Measurements from ENCODE around the gene AZU1. TPM values are rescaled to one million over a fixed set of nuclear protein-coding genes. Genes with fewer than 3 reads are reported as not detected.
A peak's percentile ranks its signal among the peaks of the same experiment; 100 is the strongest.

AZU1 gene
- total RNA-seq, 4 donors from 2014 or later: not detected

DNA sequence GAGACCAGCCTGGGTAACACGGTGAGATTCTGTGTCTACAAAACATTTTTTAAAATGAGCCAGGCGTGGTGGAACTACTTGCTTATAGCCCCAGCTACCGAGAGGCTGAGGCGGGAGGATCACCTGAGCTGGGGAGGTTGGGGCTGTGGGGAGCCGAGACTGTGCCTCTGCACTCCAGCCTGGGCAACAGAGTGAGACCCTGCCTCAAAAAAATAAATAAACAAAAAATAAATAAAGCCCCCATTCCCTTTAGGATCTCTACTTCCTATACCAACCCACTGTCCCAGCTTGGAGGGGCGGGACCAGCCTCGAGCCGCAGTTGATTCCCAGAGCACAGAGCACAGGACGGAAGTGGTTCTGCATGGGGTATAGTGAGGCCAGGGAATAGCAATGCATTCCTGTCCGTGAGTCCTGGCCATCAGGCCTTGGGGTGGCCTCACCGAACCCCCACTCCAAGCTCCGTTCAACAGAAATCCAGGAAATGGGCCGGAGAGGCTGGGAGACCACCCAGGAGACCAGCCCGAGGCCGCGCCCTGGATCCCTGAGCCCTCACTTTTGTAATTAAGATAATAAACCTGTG, 35.2 kb upstream of the AZU1 start:
- 73 to 76% methylated on average over 12 to 16 of the region's 16 CpGs for WGBS, 2 donors
- peaks cover 11 to 44% of the 10 kb centered on the region in 2 donors for H3K4me1 ChIP-seq
- H3K9me3 ChIP-seq: no peaks in the 10 kb centered on the region
- peak overlapping the region; percentile 31 to 45 (median 32) for H3K27ac ChIP-seq
- no peak for DNase-seq
- intact Hi-C loops (cut with DNase I): no loop called here
- TF ChIP-seq, protein P1, sequence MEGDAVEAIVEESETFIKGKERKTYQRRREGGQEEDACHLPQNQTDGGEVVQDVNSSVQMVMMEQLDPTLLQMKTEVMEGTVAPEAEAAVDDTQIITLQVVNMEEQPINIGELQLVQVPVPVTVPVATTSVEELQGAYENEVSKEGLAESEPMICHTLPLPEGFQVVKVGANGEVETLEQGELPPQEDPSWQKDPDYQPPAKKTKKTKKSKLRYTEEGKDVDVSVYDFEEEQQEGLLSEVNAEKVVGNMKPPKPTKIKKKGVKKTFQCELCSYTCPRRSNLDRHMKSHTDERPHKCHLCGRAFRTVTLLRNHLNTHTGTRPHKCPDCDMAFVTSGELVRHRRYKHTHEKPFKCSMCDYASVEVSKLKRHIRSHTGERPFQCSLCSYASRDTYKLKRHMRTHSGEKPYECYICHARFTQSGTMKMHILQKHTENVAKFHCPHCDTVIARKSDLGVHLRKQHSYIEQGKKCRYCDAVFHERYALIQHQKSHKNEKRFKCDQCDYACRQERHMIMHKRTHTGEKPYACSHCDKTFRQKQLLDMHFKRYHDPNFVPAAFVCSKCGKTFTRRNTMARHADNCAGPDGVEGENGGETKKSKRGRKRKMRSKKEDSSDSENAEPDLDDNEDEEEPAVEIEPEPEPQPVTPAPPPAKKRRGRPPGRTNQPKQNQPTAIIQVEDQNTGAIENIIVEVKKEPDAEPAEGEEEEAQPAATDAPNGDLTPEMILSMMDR (IDR thresholded peaks at IDR 0.05): no peak
- no peak for TF ChIP-seq POLR2A (IDR thresholded peaks at IDR 0.05)
- H3K27me3 ChIP-seq: no peaks in the 10 kb centered on the region
- H3K36me3 ChIP-seq: no peaks in the 10 kb centered on the region
- H3K4me3 ChIP-seq (replicated peaks in 1 of 3): no peak overlapping the region

DNA sequence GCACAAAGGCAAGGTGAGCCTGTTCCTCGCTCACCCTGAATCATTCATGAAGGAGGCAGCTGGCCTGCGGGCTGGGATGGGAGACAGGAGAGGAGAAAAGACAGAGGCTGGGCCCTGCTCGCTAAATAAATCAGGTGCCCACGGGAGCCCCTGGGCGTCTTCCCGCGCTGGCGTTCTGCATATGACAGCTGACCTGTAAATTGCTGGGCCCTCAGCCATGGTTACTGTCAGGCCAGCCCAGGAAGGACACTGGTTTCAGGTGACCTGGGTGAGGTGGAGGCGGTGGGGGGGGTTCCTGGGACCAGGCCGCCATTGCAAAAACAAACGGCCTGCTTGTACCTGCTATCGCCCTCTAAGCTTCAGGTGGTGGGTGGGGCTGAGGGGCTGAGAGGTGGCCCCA, 33.8 kb upstream of the AZU1 start:
- H3K4me1 ChIP-seq: peaks cover 12 to 44% of the 10 kb centered on the region in 2 donors
- 90 to 94% methylated on average over 12 of the region's 12 CpGs for WGBS, 2 donors
- no peak overlapping the region for H3K27ac ChIP-seq
- H3K9me3 ChIP-seq: no peaks in the 10 kb centered on the region
- no peak for DNase-seq
- no peak for TF ChIP-seq POLR2A (IDR thresholded peaks at IDR 0.05)
- TF ChIP-seq, protein P1 (IDR thresholded peaks at IDR 0.05): no peak
- no peaks in the 10 kb centered on the region for H3K36me3 ChIP-seq
- H3K27me3 ChIP-seq: no peaks in the 10 kb centered on the region
- no peak overlapping the region for H3K4me3 ChIP-seq (replicated peaks in 1 of 3)
- intact Hi-C loops (cut with DNase I): no loop called here

DNA sequence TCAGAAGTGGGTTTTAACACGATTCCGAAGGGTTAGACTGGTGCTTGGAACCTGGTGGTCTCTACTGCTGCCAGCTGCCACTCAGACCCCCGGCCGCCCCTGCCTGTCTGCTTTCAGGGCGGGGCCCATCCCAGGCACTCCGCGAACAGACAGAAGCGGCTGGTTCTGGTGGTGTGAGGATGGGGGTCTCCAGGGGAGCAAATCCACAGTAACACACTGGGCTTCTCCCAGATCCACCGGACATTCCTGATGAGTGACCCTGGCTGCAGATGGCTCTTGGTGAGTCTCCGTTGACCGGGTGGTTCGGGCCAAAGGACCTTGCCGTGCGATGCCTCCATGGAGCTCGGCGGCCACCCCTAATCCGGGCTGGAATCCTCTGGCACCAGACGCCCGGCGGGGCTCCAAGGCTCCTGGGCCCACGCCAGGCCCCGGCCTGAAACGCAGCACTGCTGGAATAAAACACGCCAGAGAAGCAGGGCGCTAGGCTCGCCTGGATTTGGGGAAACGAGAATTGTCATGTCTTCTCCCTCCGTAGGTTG, 32.5 kb upstream of the AZU1 start:
- peaks cover 21 to 46% of the 10 kb centered on the region in 2 donors for H3K4me1 ChIP-seq
- 80 to 83% methylated on average over 10 to 27 of the region's 28 CpGs for WGBS, 2 donors
- intact Hi-C loops (cut with DNase I): no loop called here
- peak overlapping the region in 1 of 3 donors; percentile 81 for H3K27ac ChIP-seq
- TF ChIP-seq POLR2A (IDR thresholded peaks at IDR 0.05): no peak
- TF ChIP-seq, protein P1 (IDR thresholded peaks at IDR 0.05): no peak
- H3K4me3 ChIP-seq (replicated peaks in 1 of 3): no peak overlapping the region
- H3K36me3 ChIP-seq: no peaks in the 10 kb centered on the region
- DNase-seq: no peak
- no peaks in the 10 kb centered on the region for H3K9me3 ChIP-seq
- no peaks in the 10 kb centered on the region for H3K27me3 ChIP-seq

DNA sequence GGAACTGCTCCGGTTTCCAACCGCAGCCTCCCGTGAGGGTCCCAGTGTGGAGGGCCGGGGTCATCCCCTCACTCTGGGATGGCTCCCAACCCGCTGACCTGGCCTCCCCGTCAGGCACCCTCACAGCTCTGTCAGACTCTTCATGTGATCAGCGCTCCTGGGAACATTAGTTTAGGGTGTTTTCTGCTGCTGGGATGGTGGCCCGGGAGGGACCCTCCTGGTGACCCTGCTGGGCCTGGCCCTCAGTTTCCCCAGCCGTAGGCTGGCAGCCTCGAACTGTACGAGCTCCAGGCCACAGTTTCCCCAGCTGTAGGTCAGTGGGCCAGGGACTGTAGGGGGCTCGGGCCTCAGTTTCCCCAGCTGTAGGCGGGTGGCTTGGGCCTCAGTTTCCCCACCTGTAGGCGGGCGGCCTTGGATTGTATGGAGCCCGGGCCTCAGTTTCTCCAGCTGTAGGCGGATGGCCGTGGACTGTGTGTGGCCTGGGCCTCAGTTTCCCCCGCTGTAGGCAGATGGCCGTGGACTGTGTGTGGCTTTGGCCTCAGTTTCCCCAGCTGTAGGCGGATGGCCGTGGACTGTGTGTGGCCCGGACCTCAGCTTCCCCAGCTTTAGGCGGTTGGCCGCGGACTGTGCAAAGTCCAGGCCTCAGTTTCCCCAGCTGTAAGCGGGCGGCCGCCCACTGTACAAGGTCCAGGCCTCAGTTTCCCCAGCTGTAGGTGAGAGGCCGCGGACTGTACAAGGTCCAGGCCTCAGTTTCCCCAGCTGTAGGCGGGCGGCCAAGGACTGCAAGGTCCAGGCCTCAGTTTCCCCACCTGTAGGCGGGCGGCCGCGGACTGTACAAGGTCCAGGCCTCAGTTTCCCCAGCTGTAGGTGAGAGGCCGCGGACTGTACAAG, 31.7 kb upstream of the AZU1 start:
- Histone ChIP-seq H3K27ac (peak overlapping the region in 2 of 3 donors; percentile 81 to 82), H3K4me1 (peaks cover 29 to 48% of the 10 kb centered on the region in 2 donors), H3K9me3 (no peaks in the 10 kb centered on the region), H3K27me3 (no peaks in the 10 kb centered on the region), H3K4me3 (replicated peaks in 1 of 3) (peak overlapping the region in 2 of 3 donors; percentile 0 to 42), H3K36me3 (no peaks in the 10 kb centered on the region)
- 73 to 92% methylated on average over 18 of the region's 39 CpGs for WGBS, 2 donors
- no peak for DNase-seq
- no peak for TF ChIP-seq POLR2A (IDR thresholded peaks at IDR 0.05)
- TF ChIP-seq, protein P1 (IDR thresholded peaks at IDR 0.05): no peak
- intact Hi-C loops (cut with DNase I): no loop called here

All from thyroid gland (tissue), 4 donors.